ENCODE data around the gene NPHP4. TPM values are rescaled to one million over a fixed set of nuclear protein-coding genes. Genes with fewer than 3 reads are reported as not detected.
A peak's percentile ranks its signal among the peaks of the same experiment; 100 is the strongest.

Gene NPHP4
- total and polyA plus RNA-seq, 9 of the 15 experiments (the other 6 are each of a cell fraction or from before 2014, with no cell fraction given) = 0.52 to 26.2 (median 6.7) TPM

GRCh38 chr1:5993556-5994491, 1.6 kb upstream of the NPHP4 start (continued):
- TF ChIP-seq SP2 (IDR thresholded peaks at IDR 0.05; ENCODE audit: extremely low read depth, low read depth, low read length, poor library complexity, severe bottlenecking) (no peak), ELK1 (CRISPR knock-in tag; IDR thresholded peaks at IDR 0.05) (no peak), USF1 (CRISPR knock-in tag; IDR thresholded peaks at IDR 0.05) (no peak), ETV5 (CRISPR knock-in tag; IDR thresholded peaks at IDR 0.05; ENCODE audit: low read depth) (peak; percentile 59; the same call in 1 of the 2 replicates), SMARCB1 (IDR thresholded peaks at IDR 0.05; ENCODE audit: insufficient read length, low read depth) (no peak), MNT (conservative IDR thresholded peaks at IDR 0.05) (no peak), RBM39 (optimal IDR thresholded peaks at IDR 0.05; ENCODE audit: low read depth, low read length) (peak; percentile 27), CBFB (CRISPR knock-in tag; IDR thresholded peaks at IDR 0.05) (peak; percentile 64; the same call in 1 of the 2 replicates), CTBP1 (IDR thresholded peaks at IDR 0.05; ENCODE audit: borderline replicate concordance) (peak; percentile 52; the same call in 1 of the 2 replicates), ZNF740 (CRISPR knock-in tag; IDR thresholded peaks at IDR 0.05) (no peak; the same call in 1 of the 2 replicates), ZNF740 (tag; IDR thresholded peaks at IDR 0.05) (0 out of 4 replicates have a peak, but pooled peaks of 1 of the 2 experiments have one; percentile 13), ARID1B (IDR thresholded peaks at IDR 0.05) (peak; percentile 69), ZFX (CRISPR knock-in tag; IDR thresholded peaks at IDR 0.05) (no peak), DACH1 (IDR thresholded peaks at IDR 0.05; ENCODE audit: partially characterized antibody) (peak; percentile 61), POLR2AphosphoS5 (IDR thresholded peaks at IDR 0.05; ENCODE audit: control insufficient read depth, insufficient read depth, low read depth, low read length) (no peak), L3MBTL2 (IDR thresholded peaks at IDR 0.05) (0 out of 2 replicates have a peak, but pooled peaks have one; percentile 9), MTA3 (IDR thresholded peaks at IDR 0.05; ENCODE audit: borderline replicate concordance) (peak; percentile 64), ATF7 (IDR thresholded peaks at IDR 0.05) (peak; percentile 24; the same call in 1 of the 2 replicates), CBFA2T3 (IDR thresholded peaks at IDR 0.05) (peak; percentile 54), SIN3B (IDR thresholded peaks at IDR 0.05; ENCODE audit: low read depth) (no peak)
